GM19455 (cell line): ENCODE data around the gene DARS2.
"Not testable (repeated sequence)": the region's sequence is repeated elsewhere in the genome, so short reads cannot be mapped to it uniquely, and the experiment has no call there.

ENCODE experiments used
- ATAC-seq: cut with Tn5 transposase; IDR thresholded peaks from one replicate; pipeline ENCODE4 v1.9.1; 2021; ENCODE audit not compliant: unreplicated experiment

Gene DARS2, protein sequence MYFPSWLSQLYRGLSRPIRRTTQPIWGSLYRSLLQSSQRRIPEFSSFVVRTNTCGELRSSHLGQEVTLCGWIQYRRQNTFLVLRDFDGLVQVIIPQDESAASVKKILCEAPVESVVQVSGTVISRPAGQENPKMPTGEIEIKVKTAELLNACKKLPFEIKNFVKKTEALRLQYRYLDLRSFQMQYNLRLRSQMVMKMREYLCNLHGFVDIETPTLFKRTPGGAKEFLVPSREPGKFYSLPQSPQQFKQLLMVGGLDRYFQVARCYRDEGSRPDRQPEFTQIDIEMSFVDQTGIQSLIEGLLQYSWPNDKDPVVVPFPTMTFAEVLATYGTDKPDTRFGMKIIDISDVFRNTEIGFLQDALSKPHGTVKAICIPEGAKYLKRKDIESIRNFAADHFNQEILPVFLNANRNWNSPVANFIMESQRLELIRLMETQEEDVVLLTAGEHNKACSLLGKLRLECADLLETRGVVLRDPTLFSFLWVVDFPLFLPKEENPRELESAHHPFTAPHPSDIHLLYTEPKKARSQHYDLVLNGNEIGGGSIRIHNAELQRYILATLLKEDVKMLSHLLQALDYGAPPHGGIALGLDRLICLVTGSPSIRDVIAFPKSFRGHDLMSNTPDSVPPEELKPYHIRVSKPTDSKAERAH

GRCh38 chr1:173824315-173825081 is at the start of gene DARS2, which contains the start of gene CENPL:
DARS2 (plus strand) TSS chr1:173824673; CDS start chr1:173825230, 557 bp downstream.
CENPL (minus strand) TSS chr1:173824883; CDS start chr1:173811299, 13,584 bp downstream.
- ATAC-seq: peak; percentile 88

- ATAC-seq: no peak
Observed at GRCh38 chr1:173775578-173776226, 48.8 kb upstream of the DARS2 start.

DNA sequence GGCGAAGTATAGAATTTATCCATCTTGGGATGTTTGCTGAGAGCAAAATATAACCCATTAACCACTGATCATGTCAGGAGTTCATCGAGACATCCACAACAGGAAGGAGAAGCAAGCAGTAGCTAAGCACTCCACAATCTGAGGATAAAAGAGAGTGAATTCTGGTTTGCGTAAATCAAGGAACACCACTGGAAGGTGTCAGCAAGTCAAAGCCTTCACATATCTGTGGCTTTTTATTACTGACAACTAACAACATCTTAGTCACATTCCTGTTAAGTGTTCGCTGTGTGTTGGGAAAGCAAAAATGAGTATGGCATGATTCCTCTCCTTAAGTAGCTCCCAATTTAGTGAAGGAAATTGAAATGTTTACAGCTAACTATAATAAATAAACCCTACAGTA is 44.5 kb upstream of the DARS2 start:
- no peak for ATAC-seq

DNA sequence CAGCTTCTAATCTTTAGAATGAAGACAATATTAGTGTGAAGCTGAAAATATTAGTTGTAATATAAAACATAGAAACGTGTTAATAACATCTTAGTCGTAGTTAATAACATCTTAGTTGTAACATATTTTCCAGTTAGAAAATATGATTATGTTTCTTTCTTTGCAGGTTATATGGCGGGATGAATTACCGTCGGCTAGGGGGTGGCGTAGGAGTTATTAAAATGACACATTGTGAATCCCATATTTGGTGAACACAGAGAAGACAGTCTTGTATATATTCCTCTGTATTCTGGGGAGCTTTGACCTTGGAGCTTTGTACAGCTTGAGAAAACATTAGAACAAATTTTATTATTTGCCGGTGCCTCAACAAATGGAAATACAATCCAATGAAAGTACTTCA is 39.5 kb upstream of the DARS2 start:
- ATAC-seq: no peak

- ATAC-seq: no peak
Observed at GRCh38 chr1:173789841-173790240, 34.6 kb upstream of the DARS2 start.

DNA sequence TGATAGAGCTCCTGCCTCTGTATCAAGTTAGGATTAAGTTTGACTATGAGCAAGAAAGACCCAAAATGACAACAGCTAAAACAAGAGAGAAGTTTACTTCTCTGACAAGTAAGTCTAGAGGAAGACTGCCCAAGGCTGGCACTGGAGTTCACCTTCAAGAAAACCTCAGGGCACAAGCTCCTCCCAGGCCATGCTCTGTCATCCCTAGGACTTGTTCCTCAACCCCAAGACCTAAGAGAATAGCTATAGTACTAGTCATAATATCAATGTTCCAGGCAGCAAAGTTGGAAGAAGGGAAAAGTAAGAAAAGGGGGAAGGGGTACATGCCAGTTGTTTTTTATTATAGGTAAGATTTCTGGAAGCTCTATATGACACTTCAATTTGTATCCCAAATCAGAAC is 26.4 kb upstream of the DARS2 start:
- no peak for ATAC-seq

DNA sequence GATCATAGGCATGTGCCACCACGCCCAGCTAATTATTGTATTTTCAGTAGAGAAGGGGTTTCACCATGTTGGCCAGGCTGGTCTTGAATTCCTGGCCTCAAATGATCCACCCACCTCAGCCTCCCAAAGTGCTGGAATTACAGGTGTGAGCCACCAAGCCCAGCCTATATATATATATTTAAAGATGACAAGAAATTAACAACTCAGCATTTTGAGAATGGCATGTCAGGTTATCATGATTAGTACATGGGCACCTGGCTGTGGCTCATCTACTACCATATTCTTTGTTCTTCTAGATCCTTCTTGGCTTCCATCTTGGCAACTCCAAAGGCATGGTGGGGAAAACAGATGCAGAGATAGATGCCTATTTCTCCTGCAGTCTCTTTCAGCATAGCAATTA is 24.5 kb upstream of the DARS2 start:
- ATAC-seq: not testable (repeated sequence)

GRCh38 chr1:173802961-173803360 is 21.5 kb upstream of the DARS2 start:
- ATAC-seq: no peak

GRCh38 chr1:173813654-173814053 is 10.8 kb upstream of the DARS2 start:
- ATAC-seq: not testable (repeated sequence)

- ATAC-seq: no peak
Observed at GRCh38 chr1:173818459-173818858, 6.0 kb upstream of the DARS2 start.

DNA sequence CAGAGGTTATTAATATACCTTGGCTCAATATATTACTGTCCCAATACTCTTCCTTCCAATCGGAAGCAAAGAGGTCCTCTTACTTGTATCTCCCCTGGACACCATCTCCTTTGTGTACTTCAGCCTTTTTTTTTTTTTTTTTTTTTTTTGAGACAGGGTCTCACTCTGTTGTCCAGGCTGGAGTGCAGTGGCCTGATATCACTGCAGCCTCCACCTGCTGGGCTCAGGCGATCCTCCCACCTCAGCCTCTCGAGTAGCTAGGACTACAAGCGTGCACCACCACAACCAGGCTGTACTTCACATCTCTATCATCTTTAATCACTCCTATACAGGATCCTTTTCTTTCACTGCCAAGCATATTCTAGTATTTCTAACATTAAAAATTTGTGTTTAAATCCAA is 2.8 kb upstream of the DARS2 start:
- ATAC-seq: no peak

GRCh38 chr1:173823781-173824314 is 625 bp upstream of the DARS2 start:
- peak; percentile 46 for ATAC-seq

GRCh38 chr1:173827611-173828010 is 3.1 kb downstream of the DARS2 start:
- no peak for ATAC-seq

GRCh38 chr1:173832748-173833147 is 8.3 kb downstream of the DARS2 start:
- no peak for ATAC-seq

- ATAC-seq: no peak
Observed at GRCh38 chr1:173852105-173852504, 27.6 kb downstream of the DARS2 start.

DNA sequence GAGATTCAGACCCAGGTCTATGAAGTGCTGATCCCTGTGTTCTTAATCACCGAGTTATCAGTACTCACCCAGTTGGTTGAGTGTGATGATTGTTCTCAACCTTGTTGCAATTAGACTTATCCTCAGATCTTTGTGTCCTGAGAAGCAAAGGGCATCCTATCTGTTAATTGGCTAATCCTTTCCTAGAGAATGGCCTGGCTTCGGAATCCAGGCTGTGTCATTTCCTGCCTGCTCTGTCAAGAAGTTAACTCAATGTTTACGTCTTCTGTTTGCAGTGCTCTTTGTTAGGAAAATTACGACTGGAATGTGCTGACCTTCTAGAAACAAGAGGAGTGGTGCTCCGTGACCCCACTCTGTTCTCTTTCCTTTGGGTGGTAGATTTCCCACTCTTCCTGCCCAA is 28.6 kb downstream of the DARS2 start:
- no peak for ATAC-seq

DNA sequence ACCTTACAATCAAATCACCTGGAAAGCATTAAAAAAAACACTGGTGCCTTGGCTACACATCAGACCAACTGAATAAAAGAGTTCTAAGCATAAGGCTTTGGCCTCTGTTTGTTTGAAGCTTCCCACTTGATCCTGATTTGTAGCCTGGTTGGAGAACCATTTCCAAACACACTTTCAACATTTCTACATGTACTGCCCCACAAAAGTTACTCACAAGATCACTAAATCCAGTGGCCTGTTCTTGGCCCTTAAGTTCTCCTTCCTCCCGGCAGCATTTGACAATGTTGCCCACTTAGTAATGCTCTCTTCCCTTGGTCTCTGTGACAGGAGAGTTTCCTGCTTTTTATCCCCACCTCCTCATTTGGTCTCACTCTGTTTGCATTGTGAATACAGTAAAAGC is 31.5 kb downstream of the DARS2 start:
- no peak for ATAC-seq

- no peak for ATAC-seq
Observed at GRCh38 chr1:173856903-173857302, 32.4 kb downstream of the DARS2 start.

DNA sequence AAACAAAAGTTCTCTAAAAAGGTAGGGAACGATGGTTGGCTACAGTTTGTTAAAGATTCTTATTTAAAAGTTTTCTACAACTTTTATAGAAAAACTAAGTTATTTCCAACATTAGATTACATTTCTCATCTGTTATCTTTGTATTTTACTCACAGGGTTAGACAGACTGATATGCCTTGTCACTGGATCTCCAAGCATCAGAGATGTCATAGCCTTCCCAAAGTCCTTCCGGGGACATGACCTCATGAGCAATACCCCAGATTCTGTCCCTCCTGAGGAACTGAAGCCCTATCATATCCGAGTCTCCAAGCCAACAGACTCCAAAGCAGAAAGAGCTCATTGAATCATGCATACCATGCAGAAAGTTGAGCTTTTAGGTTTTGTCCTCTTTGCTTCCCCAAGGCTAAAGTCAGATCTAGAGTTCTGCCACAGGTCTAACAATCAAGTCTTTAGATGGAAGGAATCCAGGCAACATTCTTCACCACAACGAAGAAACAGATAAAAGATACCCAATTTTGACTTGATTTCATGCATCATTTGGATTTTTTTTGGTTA is 33.0 kb downstream of the DARS2 start:
- ATAC-seq: no peak

GRCh38 chr1:173859547-173859946 is 35.1 kb downstream of the DARS2 start:
- ATAC-seq: not testable (repeated sequence)

DNA sequence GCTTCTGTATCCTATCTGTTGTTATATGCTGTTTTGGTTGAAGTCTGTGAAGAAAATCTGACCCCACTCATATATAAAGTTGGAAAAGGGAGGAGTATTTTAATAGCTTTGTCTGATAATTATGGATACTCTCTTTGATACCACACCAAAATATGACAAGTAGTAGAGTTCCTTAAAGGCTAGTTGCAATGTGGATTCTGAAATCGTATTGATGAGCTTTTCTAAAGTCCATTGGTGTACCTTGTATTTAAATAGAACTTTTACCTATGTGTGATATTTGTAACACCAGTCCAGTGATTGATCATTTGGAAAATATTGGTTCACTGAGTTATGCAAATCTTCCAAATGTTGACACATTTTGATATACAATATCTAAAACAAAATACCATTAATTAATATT is 35.6 kb downstream of the DARS2 start:
- no peak for ATAC-seq
